Spleen (tissue), 7 donors: Measurements from ENCODE around the gene TBX10.

ENCODE experiments used
- POLR2A ChIP-seq, 3 donors: fragments of 450-650 bp; IDR thresholded peaks; one replicate each; pipeline ENCODE4 v1.5.1; 2017; ENCODE audit warnings: antibody characterized with exemption in 3 of 3, mild to moderate bottlenecking in 1 of 3
- POLR2AphosphoS5 ChIP-seq, 3 donors: sonication (generic); formaldehyde crosslinking; IDR thresholded peaks; one replicate each; pipeline ENCODE4 v1.5.1; 2017; ENCODE audit warnings: antibody characterized with exemption in 3 of 3
- TF ChIP-seq, protein P1 (sequence below), 11 experiments: fragments of 200-600 bp in 7 of 11; fragments of 450-650 bp in 4 of 11; sonication (generic) in 4 of 11; IDR thresholded peaks in 8 of 11; conservative IDR thresholded peaks in 3 of 11; 1 replicate in 7 of 11; 2 replicates in 4 of 11; pipeline versions ENCODE4 v1.4.0 to v1.8.0; 2016 to 2021; ENCODE audit warnings: antibody characterized with exemption in 11 of 11, inconsistent platforms in 4 of 11, mild to moderate bottlenecking in 1 of 11
- donor health status: DM: no; HTN: no; CAD: no; lungs with moderate emphysema.
- donor health status: DM: no; HTN: no; CAD: no.
- donor health status: DM: no; HTN: no; CAD: no.

DNA sequence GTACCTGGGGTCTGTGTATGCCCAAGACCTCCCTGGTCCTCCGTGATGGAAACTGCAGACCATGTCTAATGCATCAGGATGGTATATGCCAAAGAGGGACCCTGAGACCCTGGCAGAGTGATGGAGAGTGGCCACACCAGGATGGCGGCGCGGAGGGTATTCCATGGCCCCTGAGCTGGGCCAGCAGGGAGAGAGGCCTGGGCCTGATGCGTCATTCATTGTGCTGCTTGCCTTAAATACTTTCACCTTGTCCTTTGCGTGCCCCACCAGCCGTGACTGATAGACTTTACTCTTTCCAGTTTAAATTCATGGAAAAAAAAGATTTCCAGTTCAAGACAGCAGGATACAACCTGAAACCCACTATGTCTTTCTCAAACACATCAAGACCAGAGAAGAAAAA, 38.5 kb downstream of the TBX10 start:
- TF ChIP-seq POLR2A (IDR thresholded peaks at IDR 0.05) (no peak), POLR2AphosphoS5 (IDR thresholded peaks at IDR 0.05) (no peak)
- TF ChIP-seq, protein P1, sequence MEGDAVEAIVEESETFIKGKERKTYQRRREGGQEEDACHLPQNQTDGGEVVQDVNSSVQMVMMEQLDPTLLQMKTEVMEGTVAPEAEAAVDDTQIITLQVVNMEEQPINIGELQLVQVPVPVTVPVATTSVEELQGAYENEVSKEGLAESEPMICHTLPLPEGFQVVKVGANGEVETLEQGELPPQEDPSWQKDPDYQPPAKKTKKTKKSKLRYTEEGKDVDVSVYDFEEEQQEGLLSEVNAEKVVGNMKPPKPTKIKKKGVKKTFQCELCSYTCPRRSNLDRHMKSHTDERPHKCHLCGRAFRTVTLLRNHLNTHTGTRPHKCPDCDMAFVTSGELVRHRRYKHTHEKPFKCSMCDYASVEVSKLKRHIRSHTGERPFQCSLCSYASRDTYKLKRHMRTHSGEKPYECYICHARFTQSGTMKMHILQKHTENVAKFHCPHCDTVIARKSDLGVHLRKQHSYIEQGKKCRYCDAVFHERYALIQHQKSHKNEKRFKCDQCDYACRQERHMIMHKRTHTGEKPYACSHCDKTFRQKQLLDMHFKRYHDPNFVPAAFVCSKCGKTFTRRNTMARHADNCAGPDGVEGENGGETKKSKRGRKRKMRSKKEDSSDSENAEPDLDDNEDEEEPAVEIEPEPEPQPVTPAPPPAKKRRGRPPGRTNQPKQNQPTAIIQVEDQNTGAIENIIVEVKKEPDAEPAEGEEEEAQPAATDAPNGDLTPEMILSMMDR (IDR thresholded peaks at IDR 0.05 in 8 of 11, conservative IDR thresholded peaks at IDR 0.05 in 3 of 11) = no peak
